ENCODE results near the gene PROK1.

The PROK1 gene

DNA sequence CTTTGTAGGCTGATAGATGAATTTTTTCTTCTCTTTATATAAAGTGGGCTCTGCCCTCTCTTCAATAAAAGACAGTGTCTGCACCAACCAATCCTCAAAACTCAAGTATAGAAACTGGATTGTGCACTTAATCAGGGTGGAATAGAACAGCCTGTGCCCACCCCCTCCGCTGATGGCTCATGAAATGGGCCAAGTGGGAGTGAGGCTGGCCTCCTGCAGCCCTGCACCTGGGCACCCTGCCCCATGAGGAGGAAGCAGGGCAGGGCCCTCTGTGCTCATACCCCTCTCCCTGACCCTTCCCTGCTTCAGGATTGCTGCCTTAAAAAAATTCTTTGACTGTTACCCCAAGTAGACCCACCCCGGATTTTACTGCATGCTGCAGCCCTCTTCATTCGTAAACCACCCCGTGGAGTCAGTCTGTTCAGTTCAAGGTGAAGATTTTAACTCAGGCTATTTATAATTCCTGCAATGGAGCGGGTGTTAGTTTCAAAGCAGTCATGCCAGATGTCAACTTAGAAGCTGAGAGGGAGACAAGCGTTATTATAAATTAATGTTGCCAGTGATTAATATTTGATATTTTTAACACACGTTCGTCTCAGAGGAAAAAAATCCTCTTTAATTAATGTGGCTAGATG, 15.8 kb downstream of the PROK1 start:
- Histone ChIP-seq H2BK5ac (ENCODE audit: low read length) (no peak overlapping the region), H3K4me2 (ENCODE audit: insufficient read depth, low read length, poor library complexity, severe bottlenecking) (no peak overlapping the region), H3K79me1 (ENCODE audit: low read depth, low read length) (no peaks in the 10 kb centered on the region), H3K23ac (ENCODE audit: low read depth, low read length, poor library complexity) (no peak overlapping the region), H3K4me1 (ENCODE audit: control insufficient read depth in 2 of 2, insufficient read depth in 1 of 2, low read depth in 1 of 2, low read length in 2 of 2) (peaks cover 0 to 1% of the 10 kb centered on the region in 2 donors), H3K9ac (ENCODE audit: low read depth, low read length, poor library complexity) (no peak overlapping the region), H3K4me3 (ENCODE audit: low read length in 2 of 2) (no peak overlapping the region), H2BK15ac (ENCODE audit: low read length) (no peak overlapping the region), H3K9me3 (replicated peaks in 1 of 2; ENCODE audit: control insufficient read depth in 2 of 2, insufficient read depth in 1 of 2, low read depth in 1 of 2, low read length in 2 of 2) (no peaks in the 10 kb centered on the region), H2BK12ac (ENCODE audit: low read length) (no peak overlapping the region), H4K91ac (ENCODE audit: low read depth, low read length, poor library complexity) (no peak overlapping the region), H3K18ac (ENCODE audit: low read length) (no peak overlapping the region), H3K36me3 (replicated peaks in 1 of 2; ENCODE audit: control insufficient read depth in 2 of 2, insufficient read depth in 2 of 2, low read length in 2 of 2) (no peaks in the 10 kb centered on the region), H2AFZ (ENCODE audit: low read length) (no peak overlapping the region), H2AK5ac (ENCODE audit: low read depth, low read length) (no peak overlapping the region), H2BK120ac (ENCODE audit: low read depth, low read length) (no peak overlapping the region), H3K27ac (replicated peaks; ENCODE audit: low read length) (no peak overlapping the region), H3K14ac (ENCODE audit: low read length) (no peak overlapping the region), H3K4ac (ENCODE audit: low read length) (no peak overlapping the region), H4K8ac (ENCODE audit: low read depth, low read length) (no peak overlapping the region), H3K27me3 (ENCODE audit: control insufficient read depth in 3 of 3, insufficient read depth in 3 of 3, low read depth in 1 of 3, low read length in 3 of 3) (peaks cover 0 to 17% (median 0%) of the 10 kb centered on the region in 3 experiments)
- WGBS, 2 donors (ENCODE audit: extremely low coverage in 2 of 2, insufficient read length in 2 of 2, insufficient replicate concordance in 1 of 2), result no CpG with 5 or more reads among the region's 8 CpGs
- no peak for DNase-seq (ENCODE audit: low spot score)

DNA sequence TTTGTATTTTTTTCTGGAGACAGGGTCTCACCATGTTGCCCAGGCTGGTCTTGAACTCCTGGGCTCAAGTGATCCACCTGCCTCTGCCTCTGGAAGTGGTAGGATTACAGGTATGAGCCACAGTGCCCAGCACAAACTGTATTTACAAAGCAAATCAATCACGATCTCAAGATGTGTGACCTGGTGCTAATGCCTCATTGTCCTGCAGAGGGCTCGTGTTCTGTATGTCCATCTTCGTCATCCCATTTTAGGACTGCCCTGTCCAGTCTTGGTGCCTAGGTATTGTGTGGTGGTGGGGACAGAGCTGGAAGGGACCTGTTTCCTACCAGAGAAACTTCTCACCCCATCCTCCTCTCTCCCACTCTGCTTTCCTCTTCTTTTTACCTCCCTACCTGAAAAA, 20.2 kb downstream of the PROK1 start:
- no peak for DNase-seq (ENCODE audit: low spot score)
- no CpG with 5 or more reads among the region's 3 CpGs for WGBS, 2 donors (ENCODE audit: extremely low coverage in 2 of 2, insufficient read length in 2 of 2, insufficient replicate concordance in 1 of 2)
- no peak overlapping the region for H3K4me3 ChIP-seq (ENCODE audit: low read length in 2 of 2)
- no peak overlapping the region for H3K18ac ChIP-seq (ENCODE audit: low read length)
- no peaks in the 10 kb centered on the region for H3K9me3 ChIP-seq (replicated peaks in 1 of 2; ENCODE audit: control insufficient read depth in 2 of 2, insufficient read depth in 1 of 2, low read depth in 1 of 2, low read length in 2 of 2)
- no peak overlapping the region for H3K14ac ChIP-seq (ENCODE audit: low read length)
- peaks cover 0 to 5% (median 0%) of the 10 kb centered on the region in 3 experiments for H3K27me3 ChIP-seq (ENCODE audit: control insufficient read depth in 3 of 3, insufficient read depth in 3 of 3, low read depth in 1 of 3, low read length in 3 of 3)
- H3K4me2 ChIP-seq (ENCODE audit: insufficient read depth, low read length, poor library complexity, severe bottlenecking), result no peak overlapping the region
- H2BK15ac ChIP-seq (ENCODE audit: low read length), result no peak overlapping the region
- H2BK120ac ChIP-seq (ENCODE audit: low read depth, low read length), result no peak overlapping the region
- no peak overlapping the region for H3K27ac ChIP-seq (replicated peaks; ENCODE audit: low read length)
- H3K4me1 ChIP-seq (ENCODE audit: control insufficient read depth in 2 of 2, insufficient read depth in 1 of 2, low read depth in 1 of 2, low read length in 2 of 2), result no peaks in the 10 kb centered on the region
- no peak overlapping the region for H2AFZ ChIP-seq (ENCODE audit: low read length)
- no peak overlapping the region for H3K23ac ChIP-seq (ENCODE audit: low read depth, low read length, poor library complexity)
- no peak overlapping the region for H3K4ac ChIP-seq (ENCODE audit: low read length)
- H2AK5ac ChIP-seq (ENCODE audit: low read depth, low read length), result no peak overlapping the region
- no peak overlapping the region for H2BK12ac ChIP-seq (ENCODE audit: low read length)
- no peak overlapping the region for H4K8ac ChIP-seq (ENCODE audit: low read depth, low read length)
- no peak overlapping the region for H2BK5ac ChIP-seq (ENCODE audit: low read length)
- H3K79me1 ChIP-seq (ENCODE audit: low read depth, low read length), result no peaks in the 10 kb centered on the region
- H4K91ac ChIP-seq (ENCODE audit: low read depth, low read length, poor library complexity), result no peak overlapping the region
- H3K9ac ChIP-seq (ENCODE audit: low read depth, low read length, poor library complexity), result no peak overlapping the region
- no peaks in the 10 kb centered on the region for H3K36me3 ChIP-seq (replicated peaks in 1 of 2; ENCODE audit: control insufficient read depth in 2 of 2, insufficient read depth in 2 of 2, low read length in 2 of 2)

DNA sequence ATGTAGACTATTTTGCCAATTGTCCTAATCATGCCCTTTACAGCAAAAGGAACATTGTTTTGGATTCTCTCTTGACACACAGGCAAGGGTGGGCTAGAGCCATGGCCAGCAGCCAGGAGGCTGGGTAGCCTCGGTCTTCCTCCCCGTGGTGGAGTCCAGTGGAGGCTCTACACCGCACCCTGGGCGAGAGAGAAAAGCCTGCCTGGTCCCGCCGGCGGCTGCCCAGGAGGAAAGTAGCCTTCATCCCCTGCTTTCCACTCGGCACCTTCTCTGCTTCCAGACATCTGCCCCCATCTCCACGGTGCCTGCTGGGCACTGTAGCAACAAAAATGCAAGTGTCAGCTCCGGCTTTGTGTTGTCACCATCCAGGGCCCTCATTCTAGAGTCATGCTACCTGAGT, 21.6 kb downstream of the PROK1 start:
- Histone ChIP-seq H3K4ac (ENCODE audit: low read length) (no peak overlapping the region), H3K4me1 (ENCODE audit: control insufficient read depth in 2 of 2, insufficient read depth in 1 of 2, low read depth in 1 of 2, low read length in 2 of 2) (peaks cover 0 to 3% of the 10 kb centered on the region in 2 donors), H3K4me3 (ENCODE audit: low read length in 2 of 2) (no peak overlapping the region), H3K14ac (ENCODE audit: low read length) (no peak overlapping the region), H3K18ac (ENCODE audit: low read length) (peak overlapping the region; percentile 24), H4K8ac (ENCODE audit: low read depth, low read length) (no peak overlapping the region), H2BK12ac (ENCODE audit: low read length) (no peak overlapping the region), H3K9me3 (replicated peaks in 1 of 2; ENCODE audit: control insufficient read depth in 2 of 2, insufficient read depth in 1 of 2, low read depth in 1 of 2, low read length in 2 of 2) (no peaks in the 10 kb centered on the region), H3K27me3 (ENCODE audit: control insufficient read depth in 3 of 3, insufficient read depth in 3 of 3, low read depth in 1 of 3, low read length in 3 of 3) (no peaks in the 10 kb centered on the region), H2BK15ac (ENCODE audit: low read length) (no peak overlapping the region), H4K91ac (ENCODE audit: low read depth, low read length, poor library complexity) (no peak overlapping the region), H2AFZ (ENCODE audit: low read length) (no peak overlapping the region), H3K79me1 (ENCODE audit: low read depth, low read length) (no peaks in the 10 kb centered on the region), H3K23ac (ENCODE audit: low read depth, low read length, poor library complexity) (no peak overlapping the region), H3K4me2 (ENCODE audit: insufficient read depth, low read length, poor library complexity, severe bottlenecking) (no peak overlapping the region), H3K9ac (ENCODE audit: low read depth, low read length, poor library complexity) (no peak overlapping the region), H2AK5ac (ENCODE audit: low read depth, low read length) (no peak overlapping the region), H2BK120ac (ENCODE audit: low read depth, low read length) (no peak overlapping the region), H3K27ac (replicated peaks; ENCODE audit: low read length) (no peak overlapping the region), H3K36me3 (replicated peaks in 1 of 2; ENCODE audit: control insufficient read depth in 2 of 2, insufficient read depth in 2 of 2, low read length in 2 of 2) (no peaks in the 10 kb centered on the region), H2BK5ac (ENCODE audit: low read length) (no peak overlapping the region)
- DNase-seq (ENCODE audit: low spot score), result no peak
- no CpG with 5 or more reads among the region's 10 CpGs for WGBS, 2 donors (ENCODE audit: extremely low coverage in 2 of 2, insufficient read length in 2 of 2, insufficient replicate concordance in 1 of 2)

DNA sequence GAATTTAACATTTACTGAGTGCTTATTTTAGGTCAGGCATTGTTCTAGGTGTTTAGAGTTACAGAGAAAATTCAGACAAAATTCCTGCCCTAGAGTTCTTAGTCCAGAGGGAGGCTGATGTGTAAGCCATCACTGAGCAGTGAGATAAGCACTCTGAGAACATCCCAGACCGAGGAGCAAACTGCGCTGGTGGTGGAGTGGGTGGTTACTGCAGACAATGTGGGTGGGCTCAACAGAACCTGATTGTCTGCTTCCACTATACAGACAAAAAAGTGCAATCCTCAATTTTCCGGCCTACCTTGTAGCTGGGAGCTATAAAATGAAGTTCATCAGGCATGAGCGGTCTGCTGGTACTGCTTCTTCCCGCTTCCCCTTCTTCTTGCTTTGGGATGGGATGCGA, 23.5 kb downstream of the PROK1 start:
- Histone ChIP-seq H3K4ac (ENCODE audit: low read length) (no peak overlapping the region), H2BK12ac (ENCODE audit: low read length) (no peak overlapping the region), H2BK120ac (ENCODE audit: low read depth, low read length) (no peak overlapping the region), H3K14ac (ENCODE audit: low read length) (no peak overlapping the region), H3K4me1 (ENCODE audit: control insufficient read depth in 2 of 2, insufficient read depth in 1 of 2, low read depth in 1 of 2, low read length in 2 of 2) (peaks cover 0 to 5% of the 10 kb centered on the region in 2 donors), H3K27me3 (ENCODE audit: control insufficient read depth in 3 of 3, insufficient read depth in 3 of 3, low read depth in 1 of 3, low read length in 3 of 3) (peaks cover 0 to 9% (median 0%) of the 10 kb centered on the region in 3 experiments), H3K79me1 (ENCODE audit: low read depth, low read length) (no peaks in the 10 kb centered on the region), H3K36me3 (replicated peaks in 1 of 2; ENCODE audit: control insufficient read depth in 2 of 2, insufficient read depth in 2 of 2, low read length in 2 of 2) (no peaks in the 10 kb centered on the region), H4K8ac (ENCODE audit: low read depth, low read length) (no peak overlapping the region), H2BK5ac (ENCODE audit: low read length) (no peak overlapping the region), H2BK15ac (ENCODE audit: low read length) (no peak overlapping the region), H3K27ac (replicated peaks; ENCODE audit: low read length) (no peak overlapping the region), H3K4me2 (ENCODE audit: insufficient read depth, low read length, poor library complexity, severe bottlenecking) (no peak overlapping the region), H3K4me3 (ENCODE audit: low read length in 2 of 2) (no peak overlapping the region), H2AK5ac (ENCODE audit: low read depth, low read length) (no peak overlapping the region), H3K23ac (ENCODE audit: low read depth, low read length, poor library complexity) (no peak overlapping the region), H3K9me3 (replicated peaks in 1 of 2; ENCODE audit: control insufficient read depth in 2 of 2, insufficient read depth in 1 of 2, low read depth in 1 of 2, low read length in 2 of 2) (no peaks in the 10 kb centered on the region), H4K91ac (ENCODE audit: low read depth, low read length, poor library complexity) (no peak overlapping the region), H2AFZ (ENCODE audit: low read length) (no peak overlapping the region), H3K18ac (ENCODE audit: low read length) (no peak overlapping the region), H3K9ac (ENCODE audit: low read depth, low read length, poor library complexity) (no peak overlapping the region)
- DNase-seq (ENCODE audit: low spot score), result no peak
- WGBS, 2 donors (ENCODE audit: extremely low coverage in 2 of 2, insufficient read length in 2 of 2, insufficient replicate concordance in 1 of 2), result no CpG with 5 or more reads among the region's 6 CpGs

Data from neuronal stem cell (in vitro differentiated cells).